IgD-negative memory B cell (primary cell): Measurements from ENCODE around the gene NEDD4L. TPM values are rescaled to one million over a fixed set of nuclear protein-coding genes. Genes with fewer than 3 reads are reported as not detected.
A peak's percentile ranks its signal among the peaks of the same experiment; 100 is the strongest.

ENCODE experiments used
- H3K27ac Mint-ChIP-seq, 3 donors: one replicate each; pipeline ENCODE4 v1.8.0; 2020 to 2022; ENCODE audit warnings: mild to moderate bottlenecking in 3 of 3, mixed read lengths in 3 of 3, moderate library complexity in 1 of 3
- H3K27me3 Mint-ChIP-seq: one replicate; pipeline ENCODE4 v1.8.0; 2021; ENCODE audit warnings: mixed read lengths
- H3K36me3 Mint-ChIP-seq: one replicate; pipeline ENCODE4 v1.8.0; 2020; ENCODE audit warnings: mild to moderate bottlenecking, mixed read lengths
- H3K4me1 Mint-ChIP-seq, 3 donors: one replicate each; pipeline ENCODE4 v1.8.0; 2020 to 2022; ENCODE audit warnings: mixed read lengths in 3 of 3, mild to moderate bottlenecking in 1 of 3
- H3K4me3 Mint-ChIP-seq, 4 donors: one replicate each; pipeline ENCODE4 v1.8.0; 2020 to 2022; ENCODE audit warnings: mild to moderate bottlenecking in 4 of 4, mixed read lengths in 4 of 4, moderate library complexity in 3 of 4
- H3K9me3 Mint-ChIP-seq, 3 donors: one replicate each; pipeline ENCODE4 v1.8.0; 2020 to 2021; ENCODE audit warnings: mixed read lengths in 3 of 3, mild to moderate bottlenecking in 1 of 3
- polyA plus RNA-seq: library from polyadenylated mRNA; unstranded; fragments of 300-500 nt; fragmentation: Illumina TruSeq; gene quantifications from one replicate; pipeline ENCODE4 v1.2.3, GENCODE V29; 2021

The NEDD4L gene
- polyA plus RNA-seq, 1 donor from 2014 or later: 9.6 TPM

DNA sequence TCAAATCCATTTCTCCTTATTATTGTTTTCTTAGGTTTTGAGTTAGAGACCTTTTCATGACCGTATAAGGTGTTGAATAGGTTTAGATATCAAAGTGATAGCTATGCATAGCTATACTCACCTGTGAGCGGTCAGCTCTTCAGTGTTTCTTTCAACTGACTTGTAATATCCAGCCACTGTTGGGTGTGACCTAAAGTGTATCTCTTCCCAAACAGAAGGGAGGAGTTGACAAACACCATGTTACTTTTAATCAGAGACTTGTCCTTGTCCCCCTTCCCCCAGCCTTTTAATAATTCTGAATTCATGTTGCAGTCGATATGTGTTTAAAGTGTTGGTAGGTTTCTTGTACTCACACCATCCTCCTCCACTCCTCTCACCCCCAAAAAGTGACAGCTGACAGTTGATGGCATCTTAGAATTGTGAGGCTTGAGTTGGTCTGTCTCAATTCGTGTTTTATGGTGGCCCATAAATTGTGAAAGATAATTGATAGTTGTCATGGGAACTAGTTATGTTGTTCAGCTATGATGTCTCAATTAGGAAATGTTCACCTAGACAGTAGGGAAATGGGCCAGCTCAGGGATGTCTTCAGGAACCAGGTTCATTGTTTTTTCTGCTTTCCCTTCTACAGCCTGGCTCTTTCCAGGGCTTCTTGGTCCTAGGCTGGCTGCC is 12.0 kb downstream of the NEDD4L start:
- H3K27me3 Mint-ChIP-seq: no peaks in the 10 kb centered on the region
- H3K9me3 Mint-ChIP-seq: no peaks in the 10 kb centered on the region
- H3K27ac Mint-ChIP-seq: no peak overlapping the region
- H3K36me3 Mint-ChIP-seq: peaks cover 11% of the 10 kb centered on the region
- H3K4me1 Mint-ChIP-seq: peaks cover 0 to 9% (median 6%) of the 10 kb centered on the region in 3 donors
- H3K4me3 Mint-ChIP-seq: no peak overlapping the region

DNA sequence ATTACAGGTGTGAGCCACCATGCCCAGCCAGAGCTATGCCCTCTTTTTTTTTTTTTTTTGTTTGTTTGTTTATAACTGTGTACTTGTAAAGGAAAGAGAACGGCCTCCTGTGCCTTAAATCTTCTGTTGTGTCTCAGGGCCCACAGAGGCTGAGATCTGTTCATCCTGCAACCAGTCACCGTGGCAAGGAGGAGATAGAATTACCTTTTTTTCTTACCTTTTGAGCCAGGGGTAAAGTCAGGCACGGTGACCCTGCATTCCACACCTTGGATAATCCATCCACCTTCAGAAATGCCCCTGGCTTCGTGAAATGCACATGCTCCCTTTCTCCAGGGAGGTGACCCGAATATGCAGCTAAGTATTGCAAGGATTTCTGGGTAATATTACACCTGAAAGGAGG is 12.8 kb downstream of the NEDD4L start:
- H3K36me3 Mint-ChIP-seq: peaks cover 11% of the 10 kb centered on the region
- H3K4me1 Mint-ChIP-seq: peaks cover 0 to 6% (median 5%) of the 10 kb centered on the region in 3 donors
- no peaks in the 10 kb centered on the region for H3K27me3 Mint-ChIP-seq
- no peaks in the 10 kb centered on the region for H3K9me3 Mint-ChIP-seq
- no peak overlapping the region for H3K27ac Mint-ChIP-seq
- H3K4me3 Mint-ChIP-seq: no peak overlapping the region

DNA sequence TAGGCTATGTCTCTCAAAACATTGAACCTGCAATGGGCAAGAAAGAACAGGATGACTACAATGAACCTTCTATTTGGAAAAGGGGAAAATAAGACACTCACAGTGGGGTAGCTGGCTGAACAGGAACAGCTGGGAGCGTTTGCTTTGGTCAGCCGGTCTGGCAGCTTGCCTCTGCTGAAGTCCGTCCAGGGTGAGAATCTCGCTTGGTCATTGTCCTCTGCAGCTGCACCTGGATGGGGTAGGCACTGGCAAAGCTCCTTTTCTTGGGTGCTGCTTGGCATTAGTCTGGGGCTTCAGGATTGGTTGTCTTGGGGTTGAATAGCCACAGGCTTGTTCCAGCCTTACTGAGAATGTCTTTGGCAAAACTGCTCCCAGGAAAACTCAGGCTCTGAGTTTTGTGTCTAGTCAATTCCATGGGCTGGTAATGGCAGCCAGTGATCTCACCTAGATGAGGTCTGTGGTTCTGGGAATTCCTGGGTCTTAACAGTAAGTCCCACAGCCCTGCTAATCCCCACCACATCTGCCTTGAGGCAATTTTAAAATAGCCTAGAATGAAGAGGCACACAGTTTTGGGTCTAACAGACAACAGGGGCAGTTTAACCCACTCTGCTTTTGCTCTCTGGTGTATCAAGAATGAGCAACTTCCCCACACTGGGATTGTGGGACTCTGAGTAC is 13.4 kb downstream of the NEDD4L start:
- Mint-ChIP-seq H3K36me3 (peaks cover 11% of the 10 kb centered on the region), H3K4me1 (peaks cover 1 to 5% (median 4%) of the 10 kb centered on the region in 3 donors), H3K4me3 (no peak overlapping the region), H3K27ac (no peak overlapping the region), H3K27me3 (no peaks in the 10 kb centered on the region), H3K9me3 (no peaks in the 10 kb centered on the region)

DNA sequence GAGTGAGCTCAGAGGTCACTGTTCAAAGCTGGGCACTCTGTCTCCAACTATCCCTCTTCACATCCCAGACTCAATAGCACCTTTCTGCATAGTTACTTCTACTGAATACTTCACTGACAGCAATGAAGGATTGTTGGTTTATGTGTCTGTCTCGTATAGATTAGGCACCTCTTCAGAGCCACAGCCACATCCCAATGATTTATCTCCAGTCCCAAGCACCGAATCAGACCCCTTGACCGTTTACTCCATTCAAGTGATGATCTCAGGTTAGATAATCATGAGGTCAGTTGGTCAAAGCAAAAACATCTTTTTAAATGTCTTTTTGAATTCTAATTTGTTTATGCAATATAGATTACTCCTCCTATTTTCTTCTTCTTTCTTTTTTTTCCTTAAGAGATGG is 14.7 kb downstream of the NEDD4L start:
- Mint-ChIP-seq H3K9me3 (no peaks in the 10 kb centered on the region), H3K4me3 (no peak overlapping the region), H3K36me3 (peaks cover 7% of the 10 kb centered on the region), H3K4me1 (peaks cover 1 to 6% (median 4%) of the 10 kb centered on the region in 3 donors), H3K27me3 (no peaks in the 10 kb centered on the region), H3K27ac (peak overlapping the region in 1 of 3 donors; percentile 80)

DNA sequence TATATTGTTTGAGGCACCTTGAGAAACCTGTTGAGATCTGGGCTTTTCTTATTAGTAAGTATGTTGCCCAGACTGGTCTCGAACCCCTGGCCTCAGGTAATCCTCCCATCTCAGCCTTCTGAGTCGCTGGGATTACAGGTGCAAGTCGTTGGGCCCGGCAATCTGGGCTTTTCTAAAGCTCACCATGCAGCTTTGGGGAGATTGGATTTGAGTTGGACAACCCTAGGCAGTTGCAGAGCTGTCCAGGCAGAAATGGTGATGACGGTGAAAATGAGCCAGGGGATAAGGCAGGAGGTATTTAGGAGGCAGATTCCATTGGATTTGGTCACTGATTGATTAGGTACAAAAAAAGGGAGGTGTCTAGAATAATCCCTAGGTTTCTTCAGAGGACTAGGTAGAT is 16.2 kb downstream of the NEDD4L start:
- peaks cover 8 to 17% (median 8%) of the 10 kb centered on the region in 3 donors for H3K4me1 Mint-ChIP-seq
- no peaks in the 10 kb centered on the region for H3K27me3 Mint-ChIP-seq
- no peak overlapping the region for H3K4me3 Mint-ChIP-seq
- H3K36me3 Mint-ChIP-seq: peaks cover 6% of the 10 kb centered on the region
- no peak overlapping the region for H3K27ac Mint-ChIP-seq
- H3K9me3 Mint-ChIP-seq: no peaks in the 10 kb centered on the region

DNA sequence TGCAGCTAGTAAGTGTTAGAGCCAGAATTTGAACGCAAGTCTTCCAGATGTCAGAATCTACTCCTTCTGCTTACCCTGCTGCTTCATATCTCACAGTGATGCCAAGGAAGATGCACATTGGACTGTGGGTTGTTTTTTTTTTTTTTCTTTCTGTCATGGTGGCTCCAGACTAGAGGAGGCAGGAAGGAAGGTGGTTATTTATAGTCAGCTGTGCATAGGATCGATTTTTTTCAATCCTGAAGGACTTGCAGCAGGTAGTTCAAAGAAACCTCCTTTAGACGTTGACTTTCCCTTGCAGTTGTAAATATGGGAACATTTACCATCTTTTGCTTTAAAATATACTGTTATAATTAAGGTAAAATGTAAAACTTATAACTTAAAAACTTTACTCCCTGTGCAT is 17.3 kb downstream of the NEDD4L start:
- no peak overlapping the region for H3K4me3 Mint-ChIP-seq
- H3K27ac Mint-ChIP-seq: no peak overlapping the region
- no peaks in the 10 kb centered on the region for H3K27me3 Mint-ChIP-seq
- peaks cover 6% of the 10 kb centered on the region for H3K36me3 Mint-ChIP-seq
- H3K4me1 Mint-ChIP-seq: peaks cover 8 to 17% (median 8%) of the 10 kb centered on the region in 3 donors
- H3K9me3 Mint-ChIP-seq: peaks cover 0 to 2% (median 2%) of the 10 kb centered on the region in 3 donors

DNA sequence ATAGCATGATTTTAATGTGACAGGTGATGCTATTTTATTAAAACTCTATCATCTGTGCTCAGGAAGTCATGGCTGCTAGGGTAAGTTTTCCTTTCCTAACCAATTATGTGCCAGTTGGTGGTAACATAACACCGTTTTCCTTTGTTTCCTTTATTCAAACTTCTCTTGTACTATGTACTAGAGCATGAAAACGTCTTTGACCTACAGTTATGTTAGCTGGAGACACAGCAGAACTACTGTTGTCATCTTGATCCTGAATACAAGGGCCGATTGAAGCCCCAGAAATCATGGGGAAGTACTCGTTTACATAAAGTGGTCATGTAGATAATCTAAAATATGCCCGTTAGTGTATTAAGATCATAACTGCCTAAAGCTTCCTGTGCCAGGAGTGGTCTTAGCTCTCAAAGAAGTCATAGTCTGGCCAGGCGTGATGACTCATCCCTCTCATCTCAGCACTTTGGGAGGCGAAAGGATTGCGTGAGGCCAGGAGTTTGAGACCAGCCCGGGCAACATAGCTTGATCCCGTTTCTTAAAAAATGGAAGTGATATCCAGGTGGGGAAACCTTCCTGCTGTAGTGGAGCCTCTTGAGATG is 20.5 kb downstream of the NEDD4L start:
- Mint-ChIP-seq H3K9me3 (peaks cover 0 to 2% (median 2%) of the 10 kb centered on the region in 3 donors), H3K27ac (no peak overlapping the region), H3K27me3 (no peaks in the 10 kb centered on the region), H3K4me1 (peaks cover 8 to 17% (median 10%) of the 10 kb centered on the region in 3 donors), H3K4me3 (peak overlapping the region in 1 of 4 donors; percentile 38), H3K36me3 (peaks cover 3% of the 10 kb centered on the region)

DNA sequence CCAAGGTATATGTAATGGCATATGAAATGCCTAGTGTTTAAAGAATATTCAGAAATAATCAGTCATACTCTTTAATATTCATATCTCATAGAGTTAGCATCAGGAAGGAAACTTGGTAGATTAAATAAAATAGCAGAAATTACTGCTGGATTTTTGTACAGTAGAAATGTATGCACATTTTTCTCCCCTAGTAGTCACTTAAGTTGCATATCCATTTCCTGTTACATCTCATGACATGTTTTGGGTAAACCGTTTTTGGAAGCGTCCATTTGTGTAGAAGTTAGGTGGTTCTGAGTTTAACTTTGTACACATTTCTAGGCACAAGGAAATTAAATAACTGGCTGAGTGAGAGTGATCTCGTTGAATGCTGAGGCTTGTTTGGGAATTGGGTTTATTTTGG is 21.9 kb downstream of the NEDD4L start:
- Mint-ChIP-seq H3K4me3 (no peak overlapping the region), H3K4me1 (peaks cover 8 to 17% (median 10%) of the 10 kb centered on the region in 3 donors), H3K27ac (no peak overlapping the region), H3K9me3 (peaks cover 0 to 2% (median 2%) of the 10 kb centered on the region in 3 donors), H3K36me3 (no peaks in the 10 kb centered on the region), H3K27me3 (no peaks in the 10 kb centered on the region)

DNA sequence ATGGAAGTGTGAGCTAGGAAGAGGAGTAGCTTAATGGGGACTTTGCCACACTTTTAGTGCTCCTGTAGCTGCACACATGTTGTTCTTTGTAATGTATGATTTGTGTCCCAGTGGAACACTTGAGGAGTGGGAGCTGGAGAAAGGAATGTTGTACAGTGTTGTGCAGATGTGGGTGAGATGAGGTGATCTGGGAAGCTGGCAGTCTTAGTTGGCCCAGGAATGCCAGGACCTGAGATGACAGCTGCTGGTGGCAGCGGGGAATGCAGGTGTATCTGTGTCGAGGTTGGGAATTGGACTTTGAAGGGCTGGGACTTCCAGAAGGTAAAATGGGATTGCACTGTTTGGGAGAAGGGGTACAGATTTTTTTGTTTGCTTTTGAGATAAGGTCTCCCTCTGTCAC is 23.6 kb downstream of the NEDD4L start:
- peaks cover 0 to 2% (median 2%) of the 10 kb centered on the region in 3 donors for H3K9me3 Mint-ChIP-seq
- no peaks in the 10 kb centered on the region for H3K27me3 Mint-ChIP-seq
- no peaks in the 10 kb centered on the region for H3K36me3 Mint-ChIP-seq
- H3K27ac Mint-ChIP-seq: no peak overlapping the region
- peaks cover 5 to 11% (median 9%) of the 10 kb centered on the region in 3 donors for H3K4me1 Mint-ChIP-seq
- no peak overlapping the region for H3K4me3 Mint-ChIP-seq

DNA sequence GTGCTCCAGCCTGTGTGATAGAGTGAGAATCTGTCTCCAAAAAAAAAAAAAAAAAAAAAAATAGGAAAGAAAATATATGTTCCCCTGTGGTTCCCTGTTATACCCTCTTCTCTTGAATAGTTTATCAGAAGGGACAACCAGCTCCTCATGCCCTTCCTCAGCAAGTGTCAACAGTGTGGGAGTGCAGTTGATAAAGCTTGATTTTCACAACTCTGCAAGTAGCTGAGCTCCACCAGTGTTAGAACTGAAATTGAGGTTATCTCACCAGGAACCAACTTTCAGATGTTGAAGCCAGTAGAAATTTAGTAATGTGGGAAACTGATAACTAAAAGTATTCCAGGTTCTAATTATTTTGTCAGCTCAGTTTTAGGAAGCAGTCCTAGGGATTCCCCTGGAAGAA is 25.1 kb downstream of the NEDD4L start:
- H3K27ac Mint-ChIP-seq: no peak overlapping the region

DNA sequence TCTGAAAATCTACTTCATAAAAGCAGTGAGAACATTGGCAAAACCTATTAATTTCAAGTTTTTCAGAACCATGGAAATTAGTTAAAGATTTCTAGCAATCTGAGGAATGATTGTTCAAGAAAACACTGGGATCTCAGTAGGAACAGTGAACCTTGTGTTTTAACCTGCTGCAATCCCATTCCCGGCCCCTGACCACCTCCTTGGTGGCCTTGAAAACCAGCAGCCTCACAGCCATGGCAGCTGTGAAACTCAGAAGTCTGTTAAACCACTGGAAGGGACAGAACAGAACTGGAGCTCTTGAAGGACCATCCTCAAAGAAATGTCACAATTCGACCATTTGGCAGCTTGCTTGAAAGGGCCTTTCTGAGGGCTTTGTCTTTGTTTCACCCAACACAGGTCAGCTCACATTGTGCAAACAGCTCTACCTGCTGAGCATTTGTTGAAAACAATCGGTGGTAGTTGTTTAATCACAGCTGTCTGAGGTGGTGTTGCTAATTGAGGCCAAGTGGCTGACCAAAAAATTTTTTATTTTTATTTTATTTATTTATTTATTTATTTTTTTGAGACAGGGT is 25.8 kb downstream of the NEDD4L start:
- H3K4me1 Mint-ChIP-seq: peaks cover 1 to 7% (median 3%) of the 10 kb centered on the region in 3 donors
- no peak overlapping the region for H3K27ac Mint-ChIP-seq
- peaks cover 0 to 2% (median 2%) of the 10 kb centered on the region in 3 donors for H3K9me3 Mint-ChIP-seq
- H3K36me3 Mint-ChIP-seq: no peaks in the 10 kb centered on the region
- no peak overlapping the region for H3K4me3 Mint-ChIP-seq
- H3K27me3 Mint-ChIP-seq: no peaks in the 10 kb centered on the region

More for the DNA sequence above, 25.1 kb downstream of the NEDD4L start:
- Mint-ChIP-seq H3K36me3 (no peaks in the 10 kb centered on the region), H3K4me3 (no peak overlapping the region), H3K27me3 (no peaks in the 10 kb centered on the region), H3K4me1 (peaks cover 5 to 11% (median 9%) of the 10 kb centered on the region in 3 donors), H3K9me3 (peaks cover 0 to 2% (median 2%) of the 10 kb centered on the region in 3 donors)

DNA sequence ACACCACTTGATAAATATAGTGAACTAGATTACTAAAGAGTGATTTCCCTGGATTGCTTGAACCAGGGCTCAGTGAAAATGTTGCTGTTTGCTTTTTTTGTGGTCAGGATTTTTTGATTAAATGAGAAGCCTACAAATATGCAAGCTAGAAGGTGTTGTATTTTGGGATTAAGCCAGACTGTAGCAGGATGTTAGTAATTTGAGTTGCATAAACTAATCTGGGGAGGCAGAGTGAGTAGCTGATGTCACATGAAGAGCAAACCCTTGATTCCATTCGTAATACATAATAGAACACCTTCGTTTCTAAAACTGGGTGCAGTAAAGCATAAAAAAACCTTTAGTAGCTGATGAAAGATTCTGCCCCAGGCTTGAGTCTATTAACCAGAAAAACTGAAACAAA is 32.0 kb downstream of the NEDD4L start:
- Mint-ChIP-seq H3K4me1 (peaks cover 6 to 14% (median 7%) of the 10 kb centered on the region in 3 donors), H3K9me3 (no peaks in the 10 kb centered on the region), H3K27me3 (no peaks in the 10 kb centered on the region), H3K36me3 (peaks cover 1% of the 10 kb centered on the region), H3K27ac (no peak overlapping the region), H3K4me3 (no peak overlapping the region)

DNA sequence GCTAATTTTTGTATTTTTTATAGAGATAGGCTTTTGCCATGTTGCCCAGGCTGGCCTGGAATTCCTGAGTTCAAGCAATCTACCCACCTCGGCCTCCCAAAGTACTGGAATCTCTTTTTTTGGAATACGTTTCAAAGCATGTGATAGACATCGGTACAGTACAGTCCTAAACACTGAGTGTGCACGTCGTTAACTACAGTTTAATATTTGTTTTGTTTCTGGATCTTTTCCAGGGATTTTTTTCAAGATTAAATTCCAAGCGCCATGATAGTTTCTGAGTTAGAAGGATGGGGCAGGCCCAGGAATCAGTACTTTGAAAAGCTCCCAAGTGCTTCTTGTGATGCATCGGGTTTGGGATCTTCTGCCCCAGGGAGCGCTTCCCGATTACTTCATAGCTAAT is 33.3 kb downstream of the NEDD4L start:
- H3K27me3 Mint-ChIP-seq: no peaks in the 10 kb centered on the region
- peaks cover 1% of the 10 kb centered on the region for H3K36me3 Mint-ChIP-seq
- no peaks in the 10 kb centered on the region for H3K9me3 Mint-ChIP-seq
- H3K4me1 Mint-ChIP-seq: peaks cover 6 to 14% (median 6%) of the 10 kb centered on the region in 3 donors
- no peak overlapping the region for H3K27ac Mint-ChIP-seq
- no peak overlapping the region for H3K4me3 Mint-ChIP-seq

DNA sequence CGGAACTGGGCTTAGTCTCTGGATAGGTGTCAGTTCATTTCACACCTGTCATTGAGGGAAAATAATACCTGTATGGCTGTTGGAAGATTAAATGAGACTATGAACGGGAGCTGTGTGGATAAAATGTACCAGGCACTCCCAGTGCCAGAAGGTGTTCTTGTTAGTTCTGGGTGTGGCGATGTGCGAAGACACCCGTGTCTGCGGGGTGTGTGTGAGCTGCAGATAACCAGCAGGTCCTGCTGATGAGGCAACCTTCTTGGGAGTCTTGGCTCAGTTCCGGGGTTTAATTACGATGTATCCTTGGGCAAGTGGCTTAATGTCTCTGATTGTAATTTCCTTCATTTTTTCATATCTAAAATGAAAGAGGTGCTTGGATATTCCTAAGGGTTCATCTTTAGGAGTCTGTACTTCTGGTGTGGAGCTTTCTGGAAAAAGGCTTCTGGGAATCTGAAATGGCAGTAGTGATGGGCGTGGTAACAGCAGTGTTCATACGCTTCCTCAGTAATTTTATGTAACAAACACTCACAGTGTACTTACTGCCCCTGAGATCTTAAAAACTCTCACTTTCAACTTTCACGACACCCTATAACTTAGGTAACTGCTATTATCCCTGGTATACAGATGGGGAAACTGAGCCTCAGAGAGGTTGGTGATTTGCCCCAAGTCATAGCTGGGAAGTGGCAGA is 35.0 kb downstream of the NEDD4L start:
- H3K36me3 Mint-ChIP-seq: peaks cover 1% of the 10 kb centered on the region
- H3K4me1 Mint-ChIP-seq: peaks cover 6 to 14% (median 6%) of the 10 kb centered on the region in 3 donors
- peak overlapping the region in 1 of 3 donors; percentile 82 for H3K27ac Mint-ChIP-seq
- H3K9me3 Mint-ChIP-seq: peaks cover 0 to 2% (median 0%) of the 10 kb centered on the region in 3 donors
- no peak overlapping the region for H3K4me3 Mint-ChIP-seq
- H3K27me3 Mint-ChIP-seq: no peaks in the 10 kb centered on the region
